OCI-LY3 (cell line): ENCODE measurements around the gene AQP5.

Experiments
- CTCF ChIP-seq: fragments of 200-600, 300-600 bp; sonication (generic); IDR thresholded peaks from 2 replicates; pipeline ENCODE4 v1.5.1; 2014; ENCODE audit warnings: antibody characterized with exemption, low read length, low read depth
- EZH2phosphoT487 ChIP-seq: fragments of 200-600 bp; shearing (Covaris generic); IDR thresholded peaks from 2 replicates; pipeline ENCODE4 v1.6.1; 2018; ENCODE audit warnings: antibody characterized with exemption, mixed run types, low read depth

- TF ChIP-seq CTCF (no peak), EZH2phosphoT487 (no peak)
Measured at GRCh38 chr12:49951411-49952240, 10.0 kb upstream of the AQP5 start.
